ENCODE data around the gene MYL12B. TPM values are rescaled to one million over a fixed set of nuclear protein-coding genes. Genes with fewer than 3 reads are reported as not detected.

MYL12B gene
- polyA plus RNA-seq, 2 donors, result 573 to 578 TPM

DNA sequence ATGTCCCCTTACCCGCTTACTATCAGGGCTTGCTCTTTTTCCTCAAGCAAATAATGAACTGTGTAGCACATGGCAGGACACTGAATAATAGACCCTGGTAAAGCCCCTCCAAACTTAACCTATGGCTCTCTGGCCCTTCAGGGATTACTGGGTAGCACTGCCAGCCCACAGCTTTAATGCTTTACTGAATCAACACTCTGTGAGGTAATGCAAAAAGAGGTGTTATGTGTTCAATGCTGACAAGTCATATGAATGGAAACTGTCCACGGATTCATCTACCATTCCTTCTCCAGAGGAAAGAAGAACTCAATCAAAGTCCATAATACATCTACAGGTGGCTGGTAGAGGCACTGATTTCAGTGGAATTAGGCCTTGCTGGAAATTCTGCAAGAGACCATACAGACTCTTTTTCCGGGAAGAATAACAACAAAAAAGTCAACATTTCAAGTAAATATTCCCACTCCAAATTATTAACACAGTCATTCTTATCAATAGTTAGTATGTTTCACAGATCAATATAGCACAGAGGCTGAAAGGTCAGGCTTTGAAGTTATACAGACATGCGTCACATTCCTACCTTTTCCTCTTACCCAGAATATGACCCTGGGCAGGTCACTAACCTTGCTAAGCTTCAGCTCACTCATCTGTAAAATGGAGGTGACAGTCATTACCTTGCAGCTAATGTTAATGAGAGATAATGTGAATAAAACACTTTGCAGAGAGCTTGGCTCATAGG is 28.3 kb upstream of the MYL12B start:
- no peaks in the 10 kb centered on the region for H3K36me3 ChIP-seq (ENCODE audit: control insufficient read depth in 2 of 2, insufficient read depth in 2 of 2, low read length in 1 of 2)
- no peak overlapping the region for H3K4me3 ChIP-seq (ENCODE audit: low read depth in 1 of 2, low read length in 2 of 2)
- no peaks in the 10 kb centered on the region for H3K9me3 ChIP-seq (ENCODE audit: control insufficient read depth in 2 of 2, insufficient read depth in 1 of 2, low read depth in 1 of 2, low read length in 1 of 2)
- H3K27me3 ChIP-seq (ENCODE audit: control insufficient read depth in 1 of 2, insufficient read depth in 2 of 2, low read length in 2 of 2), result no peaks in the 10 kb centered on the region
- WGBS, 2 donors, result 73 to 90% methylated on average over 4 of the region's 4 CpGs
- no peak overlapping the region for H3K27ac ChIP-seq (ENCODE audit: low read depth in 2 of 2, low read length in 1 of 2)
- H3K4me1 ChIP-seq (ENCODE audit: control insufficient read depth in 2 of 2, insufficient read depth in 2 of 2, low read length in 1 of 2), result peaks cover 0 to 4% of the 10 kb centered on the region in 2 donors

DNA sequence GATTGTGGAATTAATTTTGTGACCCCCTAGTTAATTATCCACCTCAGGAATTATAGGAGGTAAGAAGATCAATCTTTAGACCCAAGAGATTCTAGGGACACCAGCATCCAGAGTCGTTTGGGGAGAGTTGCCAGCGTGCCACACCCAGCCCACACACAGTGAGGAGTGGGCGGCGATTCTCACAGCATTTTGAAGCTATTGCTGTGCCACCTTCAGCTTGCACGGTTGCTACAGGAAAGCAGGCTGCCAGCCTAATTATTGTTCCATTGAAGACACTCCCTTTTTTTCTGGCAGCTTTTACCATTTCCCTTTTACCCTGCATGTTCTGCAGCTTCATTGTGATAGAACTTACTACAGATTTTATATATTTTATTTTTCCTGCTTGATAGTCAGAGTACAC is 27.5 kb upstream of the MYL12B start:
- no peak overlapping the region for H3K27ac ChIP-seq (ENCODE audit: low read depth in 2 of 2, low read length in 1 of 2)
- no peaks in the 10 kb centered on the region for H3K27me3 ChIP-seq (ENCODE audit: control insufficient read depth in 1 of 2, insufficient read depth in 2 of 2, low read length in 2 of 2)
- H3K4me3 ChIP-seq (ENCODE audit: low read depth in 1 of 2, low read length in 2 of 2), result no peak overlapping the region
- H3K9me3 ChIP-seq (ENCODE audit: control insufficient read depth in 2 of 2, insufficient read depth in 1 of 2, low read depth in 1 of 2, low read length in 1 of 2), result no peaks in the 10 kb centered on the region
- no peaks in the 10 kb centered on the region for H3K36me3 ChIP-seq (ENCODE audit: control insufficient read depth in 2 of 2, insufficient read depth in 2 of 2, low read length in 1 of 2)
- 32% methylated on average over 5 of the region's 5 CpGs for WGBS, 2 donors
- peaks cover 0 to 4% of the 10 kb centered on the region in 2 donors for H3K4me1 ChIP-seq (ENCODE audit: control insufficient read depth in 2 of 2, insufficient read depth in 2 of 2, low read length in 1 of 2)

DNA sequence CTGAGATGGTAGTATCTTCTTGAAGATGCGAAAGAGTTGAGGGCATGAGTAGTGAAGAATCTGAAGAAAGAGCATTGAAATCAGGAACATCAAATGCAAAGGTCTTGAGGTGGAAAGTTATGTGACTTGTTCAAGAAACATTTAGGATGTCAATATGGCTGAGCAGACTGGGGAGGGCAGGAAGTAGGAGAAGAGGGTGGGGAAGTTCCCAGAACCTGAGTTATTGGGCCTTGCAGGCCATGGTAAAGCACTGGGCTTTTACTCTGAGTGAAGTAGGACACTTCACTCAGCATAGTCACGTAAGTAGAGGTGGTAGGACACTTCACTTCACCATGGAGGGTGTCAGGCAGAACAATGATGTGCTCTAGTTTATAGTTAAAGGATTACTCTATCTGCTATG is 26.1 kb upstream of the MYL12B start:
- Histone ChIP-seq H3K27me3 (ENCODE audit: control insufficient read depth in 1 of 2, insufficient read depth in 2 of 2, low read length in 2 of 2) (no peaks in the 10 kb centered on the region), H3K27ac (ENCODE audit: low read depth in 2 of 2, low read length in 1 of 2) (no peak overlapping the region), H3K36me3 (ENCODE audit: control insufficient read depth in 2 of 2, insufficient read depth in 2 of 2, low read length in 1 of 2) (no peaks in the 10 kb centered on the region), H3K4me3 (ENCODE audit: low read depth in 1 of 2, low read length in 2 of 2) (no peak overlapping the region), H3K4me1 (ENCODE audit: control insufficient read depth in 2 of 2, insufficient read depth in 2 of 2, low read length in 1 of 2) (peaks cover 0 to 3% of the 10 kb centered on the region in 2 donors), H3K9me3 (ENCODE audit: control insufficient read depth in 2 of 2, insufficient read depth in 1 of 2, low read depth in 1 of 2, low read length in 1 of 2) (no peaks in the 10 kb centered on the region)
- 93 to 96% methylated on average over 2 of the region's 2 CpGs for WGBS, 2 donors

DNA sequence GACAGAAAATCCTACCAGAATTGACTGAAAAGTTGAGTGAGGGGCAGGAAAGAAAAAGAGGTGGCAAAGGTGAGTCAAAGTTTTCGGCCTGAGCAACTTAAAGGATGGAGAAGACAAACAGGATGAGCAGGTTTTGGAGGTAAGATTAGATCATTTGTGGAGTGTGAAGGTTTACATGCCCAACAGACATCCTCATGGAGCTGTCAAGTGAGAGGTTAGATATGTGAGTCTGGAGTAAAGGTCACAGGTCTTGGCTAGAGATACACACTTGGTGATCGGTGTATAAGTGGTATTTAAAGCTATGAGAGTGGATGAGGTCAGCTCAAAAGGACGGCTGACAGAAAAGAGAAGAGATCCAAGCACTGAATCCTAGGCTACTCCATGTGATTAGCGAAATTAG is 25.5 kb upstream of the MYL12B start:
- Histone ChIP-seq H3K4me3 (ENCODE audit: low read depth in 1 of 2, low read length in 2 of 2) (no peak overlapping the region), H3K27ac (ENCODE audit: low read depth in 2 of 2, low read length in 1 of 2) (no peak overlapping the region), H3K9me3 (ENCODE audit: control insufficient read depth in 2 of 2, insufficient read depth in 1 of 2, low read depth in 1 of 2, low read length in 1 of 2) (no peaks in the 10 kb centered on the region), H3K36me3 (ENCODE audit: control insufficient read depth in 2 of 2, insufficient read depth in 2 of 2, low read length in 1 of 2) (no peaks in the 10 kb centered on the region), H3K4me1 (ENCODE audit: control insufficient read depth in 2 of 2, insufficient read depth in 2 of 2, low read length in 1 of 2) (peaks cover 0 to 2% of the 10 kb centered on the region in 2 donors), H3K27me3 (ENCODE audit: control insufficient read depth in 1 of 2, insufficient read depth in 2 of 2, low read length in 2 of 2) (no peaks in the 10 kb centered on the region)
- 70 to 71% methylated on average over 4 of the region's 4 CpGs for WGBS, 2 donors

DNA sequence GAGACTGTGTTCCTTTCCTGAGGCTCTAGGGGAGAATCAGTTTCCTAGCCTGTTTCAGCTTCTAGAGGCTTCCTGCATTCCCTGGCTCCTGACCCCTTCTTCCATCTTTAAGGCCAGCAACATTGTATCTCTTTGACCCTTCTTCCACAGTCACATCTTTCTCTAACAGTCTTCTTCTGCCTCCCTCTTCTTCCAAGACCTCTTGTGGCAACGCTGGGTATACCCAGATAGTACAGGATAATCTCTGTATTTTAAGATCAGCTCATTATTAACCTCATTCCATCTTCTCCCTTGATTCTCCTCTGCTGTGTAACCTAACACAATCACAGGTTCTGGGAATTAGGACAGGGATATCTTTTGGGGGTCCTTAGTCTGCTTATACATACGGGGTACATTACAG is 23.2 kb upstream of the MYL12B start:
- Histone ChIP-seq H3K27ac (ENCODE audit: low read depth in 2 of 2, low read length in 1 of 2) (no peak overlapping the region), H3K36me3 (ENCODE audit: control insufficient read depth in 2 of 2, insufficient read depth in 2 of 2, low read length in 1 of 2) (no peaks in the 10 kb centered on the region), H3K27me3 (ENCODE audit: control insufficient read depth in 1 of 2, insufficient read depth in 2 of 2, low read length in 2 of 2) (no peaks in the 10 kb centered on the region), H3K4me1 (ENCODE audit: control insufficient read depth in 2 of 2, insufficient read depth in 2 of 2, low read length in 1 of 2) (peaks cover 0 to 2% of the 10 kb centered on the region in 2 donors), H3K4me3 (ENCODE audit: low read depth in 1 of 2, low read length in 2 of 2) (no peak overlapping the region), H3K9me3 (ENCODE audit: control insufficient read depth in 2 of 2, insufficient read depth in 1 of 2, low read depth in 1 of 2, low read length in 1 of 2) (no peaks in the 10 kb centered on the region)
- 80 to 93% methylated on average over 2 of the region's 2 CpGs for WGBS, 2 donors

DNA sequence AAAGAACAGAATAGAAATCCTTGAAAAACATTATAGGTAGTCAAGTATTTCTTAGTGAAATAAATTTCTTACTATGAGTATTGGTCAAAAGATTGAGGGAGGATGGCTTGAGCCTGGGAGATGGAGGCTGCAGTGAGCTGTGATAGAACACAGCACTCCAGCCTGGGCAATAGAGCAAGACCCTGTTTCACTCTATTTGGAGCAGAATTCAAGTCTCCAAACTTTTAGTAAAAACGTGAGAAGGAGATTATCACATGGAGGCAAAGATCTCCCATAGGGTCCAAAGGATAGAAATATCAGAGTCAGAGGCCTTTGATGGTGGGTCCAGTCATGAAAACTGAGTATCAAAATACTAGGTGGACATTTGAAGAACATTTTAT is 16.8 kb upstream of the MYL12B start:
- Histone ChIP-seq H3K36me3 (ENCODE audit: control insufficient read depth in 2 of 2, insufficient read depth in 2 of 2, low read length in 1 of 2) (no peaks in the 10 kb centered on the region), H3K4me1 (ENCODE audit: control insufficient read depth in 2 of 2, insufficient read depth in 2 of 2, low read length in 1 of 2) (no peaks in the 10 kb centered on the region), H3K9me3 (ENCODE audit: control insufficient read depth in 2 of 2, insufficient read depth in 1 of 2, low read depth in 1 of 2, low read length in 1 of 2) (no peaks in the 10 kb centered on the region), H3K27ac (ENCODE audit: low read depth in 2 of 2, low read length in 1 of 2) (no peak overlapping the region), H3K4me3 (ENCODE audit: low read depth in 1 of 2, low read length in 2 of 2) (peak overlapping the region in 1 of 2 donors; percentile 98), H3K27me3 (ENCODE audit: control insufficient read depth in 1 of 2, insufficient read depth in 2 of 2, low read length in 2 of 2) (no peaks in the 10 kb centered on the region)
- WGBS, 2 donors, result 60 to 62% methylated on average over 1 of the region's 1 CpG

DNA sequence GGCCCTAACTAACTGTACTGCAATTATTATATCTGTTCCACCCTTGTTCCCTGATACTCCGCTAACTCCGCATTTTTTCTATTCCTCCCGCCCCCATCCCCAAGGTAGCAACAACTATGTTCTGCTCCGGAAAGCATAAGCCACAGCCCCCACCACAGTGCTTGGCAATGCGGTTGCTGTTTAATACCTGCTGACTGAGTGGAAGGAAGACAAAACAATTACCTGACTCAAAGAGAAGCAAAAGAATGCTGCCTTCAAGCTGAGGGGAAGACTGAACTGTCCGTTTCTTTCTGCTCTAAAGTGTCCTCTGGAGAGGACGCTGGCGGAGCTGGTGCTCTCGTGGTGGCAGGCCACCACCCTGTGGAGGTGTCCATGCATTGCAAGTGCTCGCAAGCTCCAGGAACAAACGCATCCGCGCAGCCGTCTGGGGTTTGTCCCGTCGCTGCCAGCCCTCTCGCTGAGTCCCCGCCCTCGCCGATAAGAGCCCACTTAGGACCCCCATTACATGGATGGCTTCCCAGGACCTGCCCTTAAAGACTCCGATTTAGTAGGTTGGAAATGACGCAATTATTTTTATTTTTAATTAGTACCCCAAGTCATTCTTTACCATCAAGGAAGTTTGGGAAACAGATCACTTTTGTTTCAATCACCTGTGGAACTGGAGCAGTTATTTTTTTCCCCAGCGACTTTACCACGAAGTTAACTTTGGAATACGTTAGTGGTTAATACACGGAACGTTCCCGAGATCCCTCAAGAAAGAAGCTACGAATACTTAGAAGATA is 15.9 kb upstream of the MYL12B start:
- Histone ChIP-seq H3K4me1 (ENCODE audit: control insufficient read depth in 2 of 2, insufficient read depth in 2 of 2, low read length in 1 of 2) (no peaks in the 10 kb centered on the region), H3K9me3 (ENCODE audit: control insufficient read depth in 2 of 2, insufficient read depth in 1 of 2, low read depth in 1 of 2, low read length in 1 of 2) (no peaks in the 10 kb centered on the region), H3K36me3 (ENCODE audit: control insufficient read depth in 2 of 2, insufficient read depth in 2 of 2, low read length in 1 of 2) (no peaks in the 10 kb centered on the region), H3K4me3 (ENCODE audit: low read depth in 1 of 2, low read length in 2 of 2) (peak overlapping the region; percentile 97 to 98), H3K27me3 (ENCODE audit: control insufficient read depth in 1 of 2, insufficient read depth in 2 of 2, low read length in 2 of 2) (no peaks in the 10 kb centered on the region), H3K27ac (ENCODE audit: low read depth in 2 of 2, low read length in 1 of 2) (peak overlapping the region; percentile 99 to 100)
- 5 to 7% methylated on average over 29 of the region's 29 CpGs for WGBS, 2 donors

DNA sequence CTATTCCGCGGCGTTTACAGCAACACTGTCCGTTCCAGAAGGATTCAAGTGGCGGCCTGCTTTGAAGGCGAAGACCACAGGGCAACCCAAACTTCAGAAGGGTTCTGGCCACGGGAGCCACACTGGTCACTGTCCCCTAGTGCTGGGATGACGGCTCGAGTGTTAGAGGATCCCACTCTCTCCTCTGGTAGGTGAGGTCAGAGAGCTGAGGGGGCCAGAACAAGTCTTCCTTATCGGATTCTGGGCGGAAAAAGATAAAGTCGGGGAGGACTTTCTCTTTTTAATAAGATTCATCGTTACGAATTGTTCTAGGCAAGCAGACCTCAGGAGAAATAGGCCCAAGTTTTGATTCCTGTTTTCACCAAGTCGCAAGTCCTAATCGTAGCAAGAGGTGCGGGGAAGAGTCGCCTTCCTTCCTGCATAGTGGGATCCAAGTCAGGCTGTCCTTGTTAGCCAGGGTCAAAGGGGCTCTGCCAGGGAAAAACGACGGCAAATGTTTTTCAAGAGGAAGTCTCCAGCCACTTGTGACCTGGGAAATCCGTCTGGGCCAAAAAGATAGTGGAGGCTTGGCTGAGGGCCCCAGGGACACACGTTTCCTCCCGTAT is 15.2 kb upstream of the MYL12B start:
- 25 to 28% methylated on average over 23 of the region's 23 CpGs for WGBS, 2 donors
- Histone ChIP-seq H3K36me3 (ENCODE audit: control insufficient read depth in 2 of 2, insufficient read depth in 2 of 2, low read length in 1 of 2) (no peaks in the 10 kb centered on the region), H3K27ac (ENCODE audit: low read depth in 2 of 2, low read length in 1 of 2) (peak overlapping the region; percentile 99 to 100), H3K9me3 (ENCODE audit: control insufficient read depth in 2 of 2, insufficient read depth in 1 of 2, low read depth in 1 of 2, low read length in 1 of 2) (no peaks in the 10 kb centered on the region), H3K4me1 (ENCODE audit: control insufficient read depth in 2 of 2, insufficient read depth in 2 of 2, low read length in 1 of 2) (no peaks in the 10 kb centered on the region), H3K27me3 (ENCODE audit: control insufficient read depth in 1 of 2, insufficient read depth in 2 of 2, low read length in 2 of 2) (no peaks in the 10 kb centered on the region), H3K4me3 (ENCODE audit: low read depth in 1 of 2, low read length in 2 of 2) (peak overlapping the region; percentile 97 to 98)

DNA sequence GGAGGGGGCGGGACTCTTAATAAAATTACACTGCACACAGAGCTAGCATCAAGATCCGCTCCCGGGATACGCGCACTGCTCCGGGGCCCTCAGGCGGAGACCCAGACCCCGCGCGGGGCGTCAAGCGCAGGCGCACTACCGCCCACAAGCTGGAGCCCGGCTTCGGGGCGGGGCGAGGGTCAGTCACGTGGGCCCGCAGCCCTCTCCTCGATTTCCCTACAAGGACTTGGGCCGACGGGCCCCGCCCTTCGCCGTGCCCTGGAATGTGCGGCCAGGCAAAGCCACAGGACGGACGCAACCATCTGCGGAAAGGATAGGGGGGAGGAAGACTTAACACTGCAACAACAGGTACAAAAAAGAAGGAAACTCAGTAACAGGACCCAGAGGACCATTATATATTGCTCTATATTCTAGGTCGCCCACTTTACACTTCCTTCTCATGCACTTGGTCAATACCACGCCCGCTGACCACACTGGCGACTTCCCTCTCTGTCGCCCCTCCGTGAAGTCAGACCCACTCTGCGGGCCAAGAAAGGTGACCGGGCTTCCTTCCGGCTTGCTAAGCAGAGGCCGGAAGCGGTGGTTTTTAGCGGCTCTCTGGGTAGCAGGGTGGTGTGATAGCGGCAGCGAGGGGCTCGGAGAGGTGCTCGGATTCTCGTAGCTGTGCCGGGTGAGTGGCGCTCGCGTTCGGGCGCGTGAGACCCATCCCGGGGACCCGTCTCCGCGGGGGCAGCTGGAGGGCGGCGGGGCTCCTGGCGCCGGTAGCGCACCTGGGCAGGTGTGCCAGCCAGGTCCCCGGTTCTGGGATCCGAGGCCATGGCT is 14.5 kb upstream of the MYL12B start, which contains the start of gene MYL12A:
Gene MYL12A (plus strand): TSS at position 562 of the 822 bp plus-strand sequence. CDS start 5,447 bp downstream, outside the sequence.
- Histone ChIP-seq H3K27ac (ENCODE audit: low read depth in 2 of 2, low read length in 1 of 2) (peak within 1 kb of the TSS; percentile 99 to 100), H3K4me1 (ENCODE audit: control insufficient read depth in 2 of 2, insufficient read depth in 2 of 2, low read length in 1 of 2) (no peaks in the 10 kb centered on the region), H3K36me3 (ENCODE audit: control insufficient read depth in 2 of 2, insufficient read depth in 2 of 2, low read length in 1 of 2) (no peaks in the 10 kb centered on the region), H3K27me3 (ENCODE audit: control insufficient read depth in 1 of 2, insufficient read depth in 2 of 2, low read length in 2 of 2) (no peaks in the 10 kb centered on the region), H3K9me3 (ENCODE audit: control insufficient read depth in 2 of 2, insufficient read depth in 1 of 2, low read depth in 1 of 2, low read length in 1 of 2) (no peaks in the 10 kb centered on the region), H3K4me3 (ENCODE audit: low read depth in 1 of 2, low read length in 2 of 2) (peak within 1 kb of the TSS; percentile 97 to 98)
- 0% methylated on average over 64 to 65 of the region's 65 CpGs for WGBS, 2 donors
